Lung (tissue), 4 donors: ENCODE data around the gene TMEM31. TPM values are rescaled to one million over a fixed set of nuclear protein-coding genes. Genes with fewer than 3 reads are reported as not detected.

ENCODE experiments used
- polyA plus RNA-seq, 2 donors: library from polyadenylated mRNA; stranded (reverse); fragments of 200-250 nt; gene quantifications; one replicate each; pipeline ENCODE4 v1.2.1, GENCODE V29; 2013
- total RNA-seq, 2 donors: library from RNA; depleted of rRNA in 1 of 2; stranded (reverse); fragments of >200 nt in 1 of 2; gene quantifications; one replicate each; pipeline ENCODE4 v1.2.1, GENCODE V29; 2014 to 2021
- donor health status: Bipolar disorder and iron deficiency.
- donor health status: healthy.
- donor health status: DM: yes; HTN: yes; CAD: no.

TMEM31 gene
- total and polyA plus RNA-seq, 4 donors = 0.30 to 0.65 TPM; not detected in 2

Other genes with a start within 250 kb of the TMEM31 start
- 1 to 10 TPM in 1 of 2 donors, under 1 TPM in 1; 0.37 to 1.1 TPM for gene RAB40A, start 191.4 kb upstream of the TMEM31 start, total RNA-seq
- gene RAB40A, start 191.4 kb upstream of the TMEM31 start, polyA plus RNA-seq = under 1 TPM; 0.06 to 0.12 TPM
- gene TCEAL4, start 125.4 kb upstream of the TMEM31 start, total RNA-seq = 10 to 100 TPM; 35.6 to 89.0 TPM
- gene TCEAL4, start 125.4 kb upstream of the TMEM31 start, polyA plus RNA-seq = 100 to 1,000 TPM in 1 of 2 donors, 10 to 100 TPM in 1; 83.5 to 214 TPM
- 10 to 100 TPM in 1 of 2 donors, 1 to 10 TPM in 1; 5.9 to 28.0 TPM for gene TCEAL3, start 102.9 kb upstream of the TMEM31 start, total RNA-seq
- gene TCEAL3, start 102.9 kb upstream of the TMEM31 start, polyA plus RNA-seq = 10 to 100 TPM; 29.8 to 37.9 TPM
- gene TCEAL1, start 81.9 kb upstream of the TMEM31 start, total RNA-seq = 10 to 100 TPM; 28.9 to 33.4 TPM
- 10 to 100 TPM; 23.8 to 27.6 TPM for gene TCEAL1, start 81.9 kb upstream of the TMEM31 start, polyA plus RNA-seq
- gene MORF4L2, start 24.2 kb upstream of the TMEM31 start, total RNA-seq = 100 to 1,000 TPM; 236 to 264 TPM
- 100 to 1,000 TPM; 180 to 321 TPM for gene MORF4L2, start 24.2 kb upstream of the TMEM31 start, polyA plus RNA-seq
- 1 to 10 TPM in 1 of 2 donors, under 1 TPM in 1; 0.52 to 9.3 TPM for gene PLP1, start 65.9 kb downstream of the TMEM31 start, total RNA-seq
- under 1 TPM; 0.06 to 0.15 TPM for gene PLP1, start 65.9 kb downstream of the TMEM31 start, polyA plus RNA-seq
- gene RAB9B, start 121.3 kb downstream of the TMEM31 start, total RNA-seq = 1 to 10 TPM in 1 of 2 donors, under 1 TPM in 1; 0.58 to 3.3 TPM
- gene RAB9B, start 121.3 kb downstream of the TMEM31 start, polyA plus RNA-seq = under 1 TPM; 0.16 to 0.33 TPM